Stomach (tissue), 9 donors: ENCODE measurements around the gene CMTM4. TPM values are rescaled to one million over a fixed set of nuclear protein-coding genes. Genes with fewer than 3 reads are reported as not detected.
"Not testable (repeated sequence)": the region's sequence is repeated elsewhere in the genome, so short reads cannot be mapped to it uniquely, and the experiment has no call there.

Source experiments
- DNase-seq, 2 donors: peaks; one replicate each; pipeline versions ENCODE4 v3.0.0 to v3.0.0-alpha.2; 2013 to 2019
- H3K27ac ChIP-seq, 5 donors: fragments of 200-600 bp in 4 of 5; sonication (generic) in 4 of 5; one replicate each; pipeline ENCODE4 v1.5.1; 2013 to 2019; ENCODE audit warnings: mild to moderate bottlenecking in 1 of 5, moderate library complexity in 1 of 5
- H3K27me3 ChIP-seq, 3 donors: fragments of 200-600 bp; sonication (generic); one replicate each; pipeline ENCODE4 v1.5.1; 2017 to 2019; ENCODE audit warnings: mixed run types in 1 of 3
- H3K36me3 ChIP-seq, 4 donors: fragments of 200-600 bp; sonication (generic); 1 replicate in 3 of 4; 2 replicates in 1 of 4; pipeline ENCODE4 v1.5.1; 2016 to 2019
- H3K4me1 ChIP-seq, 4 donors: fragments of 200-600 bp; sonication (generic); one replicate each; pipeline ENCODE4 v1.5.1; 2016 to 2019
- H3K4me3 ChIP-seq, 4 donors: fragments of 200-600 bp; sonication (generic) in 3 of 4; one replicate each; pipeline ENCODE4 v1.5.1; 2016 to 2019; ENCODE audit warnings: mild to moderate bottlenecking in 1 of 4
- H3K9me3 ChIP-seq, 4 donors: fragments of 200-600 bp; sonication (generic); one replicate each; pipeline ENCODE4 v1.5.1; 2016 to 2019
- EP300 ChIP-seq: sonication (generic); formaldehyde crosslinking; IDR thresholded peaks from one replicate; pipeline ENCODE4 v1.6.1; 2017; ENCODE audit warnings: antibody characterized with exemption
- POLR2A ChIP-seq, 4 donors: fragments of 450-650 bp; IDR thresholded peaks; one replicate each; pipeline ENCODE4 v1.6.1; 2016; ENCODE audit warnings: antibody characterized with exemption in 4 of 4, control low read depth in 2 of 4, mild to moderate bottlenecking in 1 of 4, moderate library complexity in 1 of 4
- POLR2AphosphoS5 ChIP-seq, 3 donors: sonication (generic); formaldehyde crosslinking; IDR thresholded peaks; one replicate each; pipeline ENCODE4 v1.6.1; 2016; ENCODE audit warnings: antibody characterized with exemption in 3 of 3
- WGBS, 5 donors: extraction: QIAGEN DNeasy Blood & Tissue Kit in 3 of 5; methylation state at CpG; one replicate each; pipeline versions ENCODE4 v1.1.5 to v1.1.7; 2013 to 2018; 5-methylcytosine and 5-hydroxymethylcytosine counted together
- intact Hi-C: fragments of 100-400 bp; cut with DNase I; formaldehyde crosslinking; loops from one replicate; pipeline ENCODE4 v1.15.1; 2023; ENCODE audit warnings: low total_unique reads
- polyA plus RNA-seq, 3 donors: library from polyadenylated mRNA; stranded (reverse); fragments of 200-250 nt; gene quantifications; one replicate each; pipeline ENCODE4 v1.2.3, GENCODE V29; 2013
- total RNA-seq, 5 donors: library from RNA; depleted of rRNA; stranded (reverse); fragments of >200 nt; gene quantifications; one replicate each; pipeline versions ENCODE4 v1.1.0 to v1.2.3, GENCODE V29; 2014 to 2016
- TF ChIP-seq, protein P1 (sequence below), 7 experiments: fragments of 450-650 bp in 4 of 7; fragments of 200-600 bp in 3 of 7; sonication (generic) in 3 of 7; IDR thresholded peaks; one replicate each; pipeline ENCODE4 v1.5.1; 2016 to 2019; ENCODE audit warnings: antibody characterized with exemption in 7 of 7, control low read depth in 2 of 7, mild to moderate bottlenecking in 1 of 7
- donor health status: healthy with polysubstance abuse.
- donor health status: Bipolar disorder and iron deficiency.
- donor health status: healthy.

CMTM4 gene
- total and polyA plus RNA-seq, 8 donors: 10.5 to 244 (median 42.1) TPM

DNA sequence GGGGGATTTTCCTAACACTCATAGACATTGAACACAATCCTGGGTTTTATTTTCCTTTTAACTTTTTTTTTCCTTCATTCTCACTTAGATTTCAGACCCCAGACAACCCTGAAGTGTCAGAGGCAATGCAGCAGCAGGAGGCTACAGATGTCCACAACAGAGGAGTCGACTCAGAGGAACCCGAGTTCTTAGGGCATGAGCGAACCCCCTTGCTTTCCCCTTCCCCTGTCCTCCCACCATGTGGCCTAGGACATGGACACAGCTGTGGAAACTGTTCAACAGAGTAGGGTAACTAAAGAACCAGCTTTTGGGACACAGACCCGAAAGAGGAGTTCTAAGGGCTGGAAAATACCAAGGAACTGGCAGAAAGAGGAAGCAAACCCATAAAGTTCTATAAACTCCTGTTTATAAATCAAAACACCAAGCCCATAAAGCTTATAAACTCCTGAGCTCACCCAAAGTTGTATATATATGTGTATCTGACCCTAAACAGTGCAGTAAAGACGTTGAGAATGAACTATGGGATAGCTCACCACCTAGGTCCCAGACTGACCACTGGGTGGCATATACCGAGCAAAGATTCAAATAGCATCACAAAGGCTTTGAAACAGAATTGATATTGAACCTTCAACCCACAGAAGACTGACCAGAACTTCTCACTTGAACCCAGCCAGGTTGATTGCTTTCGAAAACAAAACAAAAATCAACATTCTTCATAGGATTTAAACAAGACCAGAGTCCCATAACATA is 33.9 kb downstream of the CMTM4 start:
- Histone ChIP-seq H3K36me3 (peaks cover 0 to 4% (median 0%) of the 10 kb centered on the region in 4 donors), H3K27me3 (no peaks in the 10 kb centered on the region), H3K27ac (peak overlapping the region in 3 of 5 donors; percentile 25 to 47 (median 35)), H3K4me1 (peaks cover 10 to 44% (median 29%) of the 10 kb centered on the region in 4 donors), H3K4me3 (no peak overlapping the region), H3K9me3 (no peaks in the 10 kb centered on the region)
- peak in 1 of 2 donors; percentile 53 for DNase-seq
- 54 to 68% (median 61%) methylated on average over 7 of the region's 7 CpGs for WGBS, 5 donors
- TF ChIP-seq, protein P1, sequence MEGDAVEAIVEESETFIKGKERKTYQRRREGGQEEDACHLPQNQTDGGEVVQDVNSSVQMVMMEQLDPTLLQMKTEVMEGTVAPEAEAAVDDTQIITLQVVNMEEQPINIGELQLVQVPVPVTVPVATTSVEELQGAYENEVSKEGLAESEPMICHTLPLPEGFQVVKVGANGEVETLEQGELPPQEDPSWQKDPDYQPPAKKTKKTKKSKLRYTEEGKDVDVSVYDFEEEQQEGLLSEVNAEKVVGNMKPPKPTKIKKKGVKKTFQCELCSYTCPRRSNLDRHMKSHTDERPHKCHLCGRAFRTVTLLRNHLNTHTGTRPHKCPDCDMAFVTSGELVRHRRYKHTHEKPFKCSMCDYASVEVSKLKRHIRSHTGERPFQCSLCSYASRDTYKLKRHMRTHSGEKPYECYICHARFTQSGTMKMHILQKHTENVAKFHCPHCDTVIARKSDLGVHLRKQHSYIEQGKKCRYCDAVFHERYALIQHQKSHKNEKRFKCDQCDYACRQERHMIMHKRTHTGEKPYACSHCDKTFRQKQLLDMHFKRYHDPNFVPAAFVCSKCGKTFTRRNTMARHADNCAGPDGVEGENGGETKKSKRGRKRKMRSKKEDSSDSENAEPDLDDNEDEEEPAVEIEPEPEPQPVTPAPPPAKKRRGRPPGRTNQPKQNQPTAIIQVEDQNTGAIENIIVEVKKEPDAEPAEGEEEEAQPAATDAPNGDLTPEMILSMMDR (IDR thresholded peaks at IDR 0.05): peak in 4 of 7 experiments; percentile 16 to 47 (median 40)
- no peak for TF ChIP-seq POLR2AphosphoS5 (IDR thresholded peaks at IDR 0.05)
- intact Hi-C loops: no loop called here

DNA sequence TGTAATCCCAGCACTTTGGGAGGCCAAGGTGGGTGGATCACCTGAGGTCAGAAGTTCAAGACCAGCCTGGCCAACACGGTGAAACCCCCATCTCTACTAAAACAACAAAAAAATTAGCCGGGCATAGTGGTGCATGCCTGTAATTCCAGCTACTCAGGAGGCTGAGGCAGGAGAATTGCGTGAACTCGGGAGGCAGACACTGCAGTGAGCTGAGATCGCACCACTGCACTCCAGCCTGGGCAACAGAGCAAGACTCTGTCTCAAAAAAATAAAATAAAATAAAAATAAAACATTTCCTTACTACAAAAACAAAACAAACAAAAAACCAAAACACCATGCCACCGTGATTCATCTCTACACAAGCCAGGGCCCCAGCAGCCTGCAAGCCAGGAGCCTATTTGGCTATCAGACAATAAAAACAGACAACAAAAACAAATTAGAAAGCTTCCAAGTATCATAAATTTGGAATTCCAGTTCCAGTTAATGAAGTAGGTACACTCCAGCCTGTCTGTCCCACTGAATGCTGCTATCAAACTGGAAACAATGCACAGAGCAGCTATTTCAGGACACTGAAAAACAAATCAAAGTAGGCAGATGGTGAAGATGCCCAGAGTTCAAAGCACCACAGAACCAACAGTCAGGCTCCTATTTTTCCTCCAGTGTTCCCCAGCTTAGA is 34.7 kb downstream of the CMTM4 start:
- DNase-seq, H3K4me3 ChIP-seq, H3K9me3 ChIP-seq, intact Hi-C loops, H3K36me3 ChIP-seq, H3K27me3 ChIP-seq: not testable (repeated sequence)
- Histone ChIP-seq H3K27ac (peak overlapping the region in 4 of 5 donors; percentile 35 to 65 (median 54)), H3K4me1 (peaks cover 10 to 44% (median 29%) of the 10 kb centered on the region in 4 donors)
- 65 to 73% (median 71%) methylated on average over 6 of the region's 6 CpGs for WGBS, 5 donors

DNA sequence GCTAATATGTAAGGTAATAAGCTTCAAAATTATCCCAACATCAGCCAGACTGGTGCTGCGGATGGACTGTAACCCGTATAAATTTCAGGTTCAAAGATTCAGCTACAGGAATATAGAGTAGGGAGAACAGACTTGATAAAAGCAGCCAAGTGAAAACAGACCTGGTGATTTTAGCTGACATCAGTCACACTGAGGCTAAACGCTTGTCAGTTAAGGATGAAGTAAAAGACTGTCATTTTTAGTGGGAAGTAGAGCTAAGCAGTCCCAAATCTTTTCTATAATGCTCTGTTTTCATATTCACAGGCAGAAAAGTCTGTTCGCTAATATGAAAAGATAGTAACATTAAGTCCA is 35.4 kb downstream of the CMTM4 start:
- no peak for DNase-seq
- TF ChIP-seq POLR2A (IDR thresholded peaks at IDR 0.05): no peak
- TF ChIP-seq EP300: no peak
- TF ChIP-seq, protein P1 (IDR thresholded peaks at IDR 0.05): no peak
- no peak for TF ChIP-seq POLR2AphosphoS5 (IDR thresholded peaks at IDR 0.05)
- Histone ChIP-seq H3K9me3 (no peaks in the 10 kb centered on the region), H3K27ac (peak overlapping the region in 4 of 5 donors; percentile 40 to 65 (median 54)), H3K4me1 (peaks cover 10 to 44% (median 29%) of the 10 kb centered on the region in 4 donors), H3K4me3 (no peak overlapping the region), H3K36me3 (peaks cover 0 to 4% (median 0%) of the 10 kb centered on the region in 4 donors), H3K27me3 (no peaks in the 10 kb centered on the region)
- WGBS, 5 donors: 58 to 68% (median 63%) methylated on average over 4 of the region's 4 CpGs
- intact Hi-C loops: no loop called here

DNA sequence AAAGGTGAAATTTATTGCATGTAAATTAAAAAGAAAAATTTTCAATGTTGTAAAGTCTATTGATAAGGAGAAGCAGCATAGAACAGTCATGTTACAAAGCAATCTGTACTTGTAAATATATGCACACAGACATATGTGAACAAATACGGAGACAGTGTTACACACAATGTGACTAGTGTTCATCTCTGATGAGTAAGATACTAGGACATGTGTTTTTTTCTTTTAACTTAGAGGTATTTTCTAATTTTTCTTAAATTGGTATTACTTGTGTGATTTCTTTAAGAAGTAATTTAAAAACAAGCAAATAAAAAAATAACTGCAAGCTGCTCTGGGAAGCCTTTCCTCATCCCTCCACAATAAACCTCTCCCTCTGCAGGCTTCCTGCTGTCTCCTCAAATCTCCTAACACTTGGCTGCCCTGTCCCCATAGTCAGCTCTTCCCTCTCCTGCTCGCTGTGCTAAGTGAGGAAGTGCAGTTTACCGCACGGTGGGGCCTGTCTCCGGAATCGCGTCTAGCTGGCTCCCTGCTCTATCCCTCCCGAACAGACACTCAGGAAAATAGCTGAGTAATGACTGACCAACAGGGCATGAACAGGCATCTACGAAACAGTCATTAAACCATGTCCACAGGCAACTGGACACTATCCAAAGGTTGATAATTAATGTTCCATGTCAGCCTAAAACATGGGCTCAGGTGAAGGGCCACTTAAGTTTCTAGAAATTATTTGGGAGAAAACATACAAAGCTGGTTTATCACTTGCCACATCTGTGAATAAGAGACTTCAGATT is 35.9 kb downstream of the CMTM4 start:
- Histone ChIP-seq H3K36me3 (peaks cover 0 to 4% (median 0%) of the 10 kb centered on the region in 4 donors), H3K4me3 (no peak overlapping the region), H3K27me3 (no peaks in the 10 kb centered on the region), H3K4me1 (peaks cover 10 to 44% (median 29%) of the 10 kb centered on the region in 4 donors), H3K9me3 (no peaks in the 10 kb centered on the region), H3K27ac (peak overlapping the region; percentile 40 to 65 (median 50))
- intact Hi-C loops: no loop called here
- peak; percentile 46 to 86 for DNase-seq
- 6 to 16% (median 11%) methylated on average over 9 of the region's 9 CpGs for WGBS, 5 donors
- TF ChIP-seq, protein P1 (IDR thresholded peaks at IDR 0.05): peak in 1 of 7 experiments; percentile 9
- TF ChIP-seq POLR2A (IDR thresholded peaks at IDR 0.05) (no peak), POLR2AphosphoS5 (IDR thresholded peaks at IDR 0.05) (peak in 1 of 3 donors; percentile 32), EP300 (no peak)
